Measurements from ENCODE around the gene BTBD2. TPM values are rescaled to one million over a fixed set of nuclear protein-coding genes. Genes with fewer than 3 reads are reported as not detected.

Gene BTBD2
- total RNA-seq, 1 experiment from 2014 or later = 110 TPM

- Mint-ChIP-seq H3K4me1 (peaks cover 0 to 6% of the 10 kb centered on the region in 2 experiments; a peak in 3 of 4 replicates), H3K36me3 (ENCODE audit: insufficient read depth in 1 of 3, low read depth in 3 of 3) (peaks cover 13 to 52% (median 48%) of the 10 kb centered on the region in 3 experiments; a peak in 6 of 7 replicates), H3K27ac (peak overlapping the region in 1 of 3 experiments; percentile 74; a peak in 2 of 7 replicates), H3K27me3 (ENCODE audit: low read depth) (no peaks in the 10 kb centered on the region), H3K9me3 (no peaks in the 10 kb centered on the region), H3K4me3 (no peak overlapping the region)
- no CpG with 5 or more reads among the region's 34 CpGs for WGBS (ENCODE audit: extremely low coverage, insufficient read length, low lambda C conversion rate)
- Histone ChIP-seq H3K4me2 (ENCODE audit: insufficient read depth, insufficient read length, low read length) (no peak overlapping the region), H3K27me3 (ENCODE audit: insufficient read depth, low read length) (no peaks in the 10 kb centered on the region), H2BK12ac (ENCODE audit: insufficient read length, low read depth, low read length) (no peak overlapping the region), H2AFZ (ENCODE audit: low read length) (no peak overlapping the region), H3K23ac (ENCODE audit: insufficient read length, low read depth, low read length) (no peak overlapping the region), H4K8ac (replicated peaks; ENCODE audit: insufficient read length, low read depth, low read length) (no peak overlapping the region), H3K27ac (ENCODE audit: insufficient read length, low read depth, low read length) (no peak overlapping the region), H3K79me2 (ENCODE audit: insufficient read depth, low read length) (no peaks in the 10 kb centered on the region), H3K9ac (ENCODE audit: extremely low read depth, insufficient read length, low read length) (no peak overlapping the region), H3K4ac (ENCODE audit: low read depth, low read length) (no peak overlapping the region), H3K9me3 (ENCODE audit: control insufficient read depth, low read depth, low read length) (no peaks in the 10 kb centered on the region), H2AK5ac (ENCODE audit: insufficient read length, low read length) (no peak overlapping the region), H2BK5ac (ENCODE audit: insufficient read length, low read length) (no peak overlapping the region), H2BK120ac (ENCODE audit: low read depth, low read length, poor library complexity, severe bottlenecking) (no peak overlapping the region), H2BK15ac (ENCODE audit: low read depth, low read length) (no peak overlapping the region), H3K18ac (ENCODE audit: insufficient read length, low read depth, low read length) (no peak overlapping the region), H3K4me1 (ENCODE audit: insufficient read depth, low read length) (no peaks in the 10 kb centered on the region; the same call in 1 of the 2 replicates), H4K91ac (ENCODE audit: insufficient read length, low read depth, low read length) (no peak overlapping the region), H3T11ph (ENCODE audit: low read length) (no peak overlapping the region), H4K5ac (ENCODE audit: insufficient read length, low read depth, low read length) (no peak overlapping the region), H3K23me2 (ENCODE audit: insufficient read length, low read depth, low read length, poor library complexity, severe bottlenecking) (no peaks in the 10 kb centered on the region), H2BK20ac (ENCODE audit: low read depth, low read length, poor library complexity, severe bottlenecking) (no peak overlapping the region), H3K79me1 (ENCODE audit: insufficient read depth, low read depth, low read length, poor library complexity, severe bottlenecking) (no peaks in the 10 kb centered on the region), H3K14ac (ENCODE audit: insufficient read depth, low read length) (no peak overlapping the region), H4K20me1 (ENCODE audit: control insufficient read depth, insufficient read depth, insufficient read length) (no peaks in the 10 kb centered on the region), H3K56ac (ENCODE audit: insufficient read length, low read depth, low read length) (no peak overlapping the region)
- DNase-seq = no peak
- TF ChIP-seq, protein P1, sequence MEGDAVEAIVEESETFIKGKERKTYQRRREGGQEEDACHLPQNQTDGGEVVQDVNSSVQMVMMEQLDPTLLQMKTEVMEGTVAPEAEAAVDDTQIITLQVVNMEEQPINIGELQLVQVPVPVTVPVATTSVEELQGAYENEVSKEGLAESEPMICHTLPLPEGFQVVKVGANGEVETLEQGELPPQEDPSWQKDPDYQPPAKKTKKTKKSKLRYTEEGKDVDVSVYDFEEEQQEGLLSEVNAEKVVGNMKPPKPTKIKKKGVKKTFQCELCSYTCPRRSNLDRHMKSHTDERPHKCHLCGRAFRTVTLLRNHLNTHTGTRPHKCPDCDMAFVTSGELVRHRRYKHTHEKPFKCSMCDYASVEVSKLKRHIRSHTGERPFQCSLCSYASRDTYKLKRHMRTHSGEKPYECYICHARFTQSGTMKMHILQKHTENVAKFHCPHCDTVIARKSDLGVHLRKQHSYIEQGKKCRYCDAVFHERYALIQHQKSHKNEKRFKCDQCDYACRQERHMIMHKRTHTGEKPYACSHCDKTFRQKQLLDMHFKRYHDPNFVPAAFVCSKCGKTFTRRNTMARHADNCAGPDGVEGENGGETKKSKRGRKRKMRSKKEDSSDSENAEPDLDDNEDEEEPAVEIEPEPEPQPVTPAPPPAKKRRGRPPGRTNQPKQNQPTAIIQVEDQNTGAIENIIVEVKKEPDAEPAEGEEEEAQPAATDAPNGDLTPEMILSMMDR (conservative IDR thresholded peaks at IDR 0.05) = no peak
These were observed 25.1 kb downstream of the BTBD2 start for GRCh38 chr19:1990230-1991017.
